HEK293 (cell line): Measurements from ENCODE around the gene PRDX2.

ENCODE experiments used
- BCL11B ChIP-seq: fragments of 450-650 bp; formaldehyde crosslinking; IDR thresholded peaks from 2 replicates; pipeline ENCODE4 v1.5.1; 2016; ENCODE audit warnings: low read depth, missing biosample characterization, missing genetic modification characterization
- MEIS1 ChIP-seq: sonication (generic); formaldehyde crosslinking; IDR thresholded peaks from 2 replicates; pipeline ENCODE4 v1.8.1; 2022; ENCODE audit warnings: missing genetic modification reagents, mild to moderate bottlenecking, borderline replicate concordance
- MYNN ChIP-seq: fragments of 450-650 bp; formaldehyde crosslinking; IDR thresholded peaks from 2 replicates; pipeline ENCODE4 v1.5.1; 2016; ENCODE audit warnings: missing biosample characterization, missing genetic modification characterization, borderline replicate concordance
- SALL2 ChIP-seq: fragments of 450-650 bp; formaldehyde crosslinking; IDR thresholded peaks from 2 replicates; pipeline ENCODE4 v1.5.0; 2017; ENCODE audit warnings: missing biosample characterization, mild to moderate bottlenecking, missing genetic modification characterization, borderline replicate concordance
- SCRT1 ChIP-seq: fragments of 450-650 bp; formaldehyde crosslinking; IDR thresholded peaks from 2 replicates; pipeline ENCODE4 v1.5.1; 2016; ENCODE audit warnings: missing biosample characterization, missing genetic modification characterization, borderline replicate concordance
- SP7 ChIP-seq: fragments of 450-650 bp; formaldehyde crosslinking; IDR thresholded peaks from 2 replicates; pipeline ENCODE4 v1.5.1; 2016; ENCODE audit warnings: missing biosample characterization, missing genetic modification characterization
- TRIM28 ChIP-seq: IDR thresholded peaks from 2 replicates; pipeline ENCODE4 v1.6.1; 2011; ENCODE audit warnings: low read length, control low read depth, borderline replicate concordance
- ZFHX2 ChIP-seq: fragments of 450-650 bp; formaldehyde crosslinking; conservative IDR thresholded peaks from 2 replicates; pipeline ENCODE4 v1.5.1; 2016; ENCODE audit warnings: missing biosample characterization, missing genetic modification characterization
- ZNF121 ChIP-seq: fragments of 450-650 bp; formaldehyde crosslinking; IDR thresholded peaks from 2 replicates; pipeline ENCODE4 v1.5.1; 2016; ENCODE audit warnings: missing biosample characterization, missing genetic modification characterization
- ZNF174 ChIP-seq: fragments of 450-650 bp; formaldehyde crosslinking; IDR thresholded peaks from 2 replicates; pipeline ENCODE4 v1.5.0; 2017; ENCODE audit warnings: missing biosample characterization, mild to moderate bottlenecking, missing genetic modification characterization
- ZNF350 ChIP-seq: fragments of 450-650 bp; formaldehyde crosslinking; IDR thresholded peaks from 2 replicates; pipeline ENCODE4 v1.5.0; 2017; ENCODE audit warnings: missing biosample characterization, mild to moderate bottlenecking, missing genetic modification characterization
- ZNF366 ChIP-seq: fragments of 450-650 bp; formaldehyde crosslinking; conservative IDR thresholded peaks from 2 replicates; pipeline ENCODE4 v1.5.1; 2016; ENCODE audit warnings: missing biosample characterization, missing genetic modification characterization
- ZNF514 ChIP-seq: fragments of 450-650 bp; formaldehyde crosslinking; IDR thresholded peaks from 2 replicates; pipeline ENCODE4 v1.5.1; 2016; ENCODE audit warnings: missing biosample characterization, missing genetic modification characterization
- ZNF549 ChIP-seq: fragments of 450-650 bp; IDR thresholded peaks from 2 replicates; pipeline ENCODE4 v1.5.1; 2018; ENCODE audit warnings: missing biosample characterization, missing genetic modification characterization, mild to moderate bottlenecking, inconsistent platforms, moderate library complexity
- ZNF555 ChIP-seq: fragments of 450-650 bp; formaldehyde crosslinking; conservative IDR thresholded peaks from 2 replicates; pipeline ENCODE4 v1.5.1; 2017; ENCODE audit warnings: missing biosample characterization, mild to moderate bottlenecking, missing genetic modification characterization, inconsistent platforms
- ZNF677 ChIP-seq: fragments of 450-650 bp; IDR thresholded peaks from 2 replicates; pipeline ENCODE4 v1.5.0; 2018; ENCODE audit warnings: missing biosample characterization, mild to moderate bottlenecking, missing genetic modification characterization, moderate library complexity
- ZNF747 ChIP-seq: fragments of 450-650 bp; formaldehyde crosslinking; IDR thresholded peaks from 2 replicates; pipeline ENCODE4 v1.5.1; 2016; ENCODE audit warnings: missing biosample characterization, missing genetic modification characterization
- ZNF76 ChIP-seq: fragments of 450-650 bp; formaldehyde crosslinking; IDR thresholded peaks from 2 replicates; pipeline ENCODE4; 2016; ENCODE audit warnings: low read depth, missing biosample characterization, missing genetic modification characterization, borderline replicate concordance
- ZNF776 ChIP-seq: fragments of 450-650 bp; formaldehyde crosslinking; IDR thresholded peaks from 2 replicates; pipeline ENCODE4 v1.5.0; 2017; ENCODE audit warnings: missing biosample characterization, missing genetic modification characterization, borderline replicate concordance
- ZNF785 ChIP-seq: fragments of 450-650 bp; formaldehyde crosslinking; IDR thresholded peaks from 2 replicates; pipeline ENCODE4 v1.5.1; 2016; ENCODE audit warnings: missing biosample characterization, missing genetic modification characterization
- ZNF792 ChIP-seq: fragments of 450-650 bp; formaldehyde crosslinking; IDR thresholded peaks from 2 replicates; pipeline ENCODE4 v1.5.1; 2016; ENCODE audit warnings: missing biosample characterization, missing genetic modification characterization
- TF ChIP-seq, protein P1 (sequence below): fragments of 450-650 bp; formaldehyde crosslinking; IDR thresholded peaks from 2 replicates; pipeline ENCODE4 v1.5.1; 2016; ENCODE audit warnings: missing biosample characterization, missing genetic modification characterization
- TF ChIP-seq, protein P2 (sequence below): fragments of 450-650 bp; formaldehyde crosslinking; IDR thresholded peaks from 2 replicates; pipeline ENCODE4 v1.5.1; 2016; ENCODE audit warnings: missing biosample characterization, missing genetic modification characterization, borderline replicate concordance
- TF ChIP-seq, protein P3 (sequence below): fragments of 450-650 bp; formaldehyde crosslinking; IDR thresholded peaks from 2 replicates; pipeline ENCODE4 v1.5.1; 2016; ENCODE audit warnings: missing biosample characterization, missing genetic modification characterization
- TF ChIP-seq, protein P4 (sequence below): fragments of 450-650 bp; formaldehyde crosslinking; IDR thresholded peaks from 2 replicates; pipeline ENCODE4 v1.5.1; 2016; ENCODE audit warnings: missing biosample characterization, missing genetic modification characterization, borderline replicate concordance
- TF ChIP-seq, protein P5 (sequence below): fragments of 450-650 bp; formaldehyde crosslinking; conservative IDR thresholded peaks from 2 replicates; pipeline ENCODE4 v1.5.1; 2016; ENCODE audit warnings: low read depth, missing biosample characterization, missing genetic modification characterization

Gene PRDX2

DNA sequence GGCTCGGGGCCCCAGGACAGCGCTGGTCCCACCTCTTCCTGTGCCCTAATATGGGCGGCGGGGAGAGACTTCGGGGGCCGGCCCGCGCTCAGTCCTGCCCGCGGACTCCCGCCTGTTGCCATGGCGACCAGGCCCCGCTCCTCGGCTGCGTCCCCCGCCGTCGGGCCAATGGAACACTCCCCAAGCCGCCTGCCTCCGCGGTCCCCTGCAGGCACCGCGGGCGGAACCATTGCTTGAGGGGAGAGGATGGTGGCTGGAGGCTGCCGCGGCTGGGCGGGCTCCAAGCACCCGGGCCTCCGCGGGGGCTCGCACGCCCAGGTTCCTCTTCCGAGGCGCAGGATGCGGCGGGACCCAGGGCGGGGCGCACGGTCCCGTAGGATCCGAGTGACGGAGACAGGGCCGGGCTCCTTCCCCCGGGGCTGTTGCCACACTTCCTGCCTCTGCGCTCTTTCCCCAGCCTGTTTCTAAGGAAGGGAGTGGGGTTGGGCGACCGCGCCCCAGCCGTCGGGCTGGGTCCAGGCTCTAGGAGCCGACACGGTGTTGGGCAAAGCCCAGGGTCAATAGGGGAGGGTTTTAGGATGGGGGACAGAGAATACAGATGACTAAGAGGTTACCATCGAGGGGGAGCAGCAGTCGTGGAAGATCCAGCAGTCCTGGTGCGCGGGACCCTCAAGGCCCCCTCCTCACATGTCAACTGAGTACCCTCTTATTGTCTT is 11.5 kb downstream of the PRDX2 start (continued):
- TF ChIP-seq, protein P1, sequence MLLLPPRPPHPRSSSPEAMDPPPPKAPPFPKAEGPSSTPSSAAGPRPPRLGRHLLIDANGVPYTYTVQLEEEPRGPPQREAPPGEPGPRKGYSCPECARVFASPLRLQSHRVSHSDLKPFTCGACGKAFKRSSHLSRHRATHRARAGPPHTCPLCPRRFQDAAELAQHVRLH (tag by site-specific recombination): no peak
- TF ChIP-seq ZFHX2 (tag by site-specific recombination): peak; percentile 76
- TF ChIP-seq ZNF350 (tag by site-specific recombination): no peak
- no peak; the same call in 1 of the 2 replicates for TF ChIP-seq BCL11B
- no peak for TF ChIP-seq ZNF677
- no peak for TF ChIP-seq ZNF792 (tag by site-specific recombination)
- TF ChIP-seq, protein P2, sequence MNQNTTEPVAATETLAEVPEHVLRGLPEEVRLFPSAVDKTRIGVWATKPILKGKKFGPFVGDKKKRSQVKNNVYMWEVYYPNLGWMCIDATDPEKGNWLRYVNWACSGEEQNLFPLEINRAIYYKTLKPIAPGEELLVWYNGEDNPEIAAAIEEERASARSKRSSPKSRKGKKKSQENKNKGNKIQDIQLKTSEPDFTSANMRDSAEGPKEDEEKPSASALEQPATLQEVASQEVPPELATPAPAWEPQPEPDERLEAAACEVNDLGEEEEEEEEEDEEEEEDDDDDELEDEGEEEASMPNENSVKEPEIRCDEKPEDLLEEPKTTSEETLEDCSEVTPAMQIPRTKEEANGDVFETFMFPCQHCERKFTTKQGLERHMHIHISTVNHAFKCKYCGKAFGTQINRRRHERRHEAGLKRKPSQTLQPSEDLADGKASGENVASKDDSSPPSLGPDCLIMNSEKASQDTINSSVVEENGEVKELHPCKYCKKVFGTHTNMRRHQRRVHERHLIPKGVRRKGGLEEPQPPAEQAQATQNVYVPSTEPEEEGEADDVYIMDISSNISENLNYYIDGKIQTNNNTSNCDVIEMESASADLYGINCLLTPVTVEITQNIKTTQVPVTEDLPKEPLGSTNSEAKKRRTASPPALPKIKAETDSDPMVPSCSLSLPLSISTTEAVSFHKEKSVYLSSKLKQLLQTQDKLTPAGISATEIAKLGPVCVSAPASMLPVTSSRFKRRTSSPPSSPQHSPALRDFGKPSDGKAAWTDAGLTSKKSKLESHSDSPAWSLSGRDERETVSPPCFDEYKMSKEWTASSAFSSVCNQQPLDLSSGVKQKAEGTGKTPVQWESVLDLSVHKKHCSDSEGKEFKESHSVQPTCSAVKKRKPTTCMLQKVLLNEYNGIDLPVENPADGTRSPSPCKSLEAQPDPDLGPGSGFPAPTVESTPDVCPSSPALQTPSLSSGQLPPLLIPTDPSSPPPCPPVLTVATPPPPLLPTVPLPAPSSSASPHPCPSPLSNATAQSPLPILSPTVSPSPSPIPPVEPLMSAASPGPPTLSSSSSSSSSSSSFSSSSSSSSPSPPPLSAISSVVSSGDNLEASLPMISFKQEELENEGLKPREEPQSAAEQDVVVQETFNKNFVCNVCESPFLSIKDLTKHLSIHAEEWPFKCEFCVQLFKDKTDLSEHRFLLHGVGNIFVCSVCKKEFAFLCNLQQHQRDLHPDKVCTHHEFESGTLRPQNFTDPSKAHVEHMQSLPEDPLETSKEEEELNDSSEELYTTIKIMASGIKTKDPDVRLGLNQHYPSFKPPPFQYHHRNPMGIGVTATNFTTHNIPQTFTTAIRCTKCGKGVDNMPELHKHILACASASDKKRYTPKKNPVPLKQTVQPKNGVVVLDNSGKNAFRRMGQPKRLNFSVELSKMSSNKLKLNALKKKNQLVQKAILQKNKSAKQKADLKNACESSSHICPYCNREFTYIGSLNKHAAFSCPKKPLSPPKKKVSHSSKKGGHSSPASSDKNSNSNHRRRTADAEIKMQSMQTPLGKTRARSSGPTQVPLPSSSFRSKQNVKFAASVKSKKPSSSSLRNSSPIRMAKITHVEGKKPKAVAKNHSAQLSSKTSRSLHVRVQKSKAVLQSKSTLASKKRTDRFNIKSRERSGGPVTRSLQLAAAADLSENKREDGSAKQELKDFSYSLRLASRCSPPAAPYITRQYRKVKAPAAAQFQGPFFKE (tag by site-specific recombination): no peak
- peak; percentile 87; the same call in 1 of the 2 replicates for TF ChIP-seq MYNN (tag by site-specific recombination)
- TF ChIP-seq MEIS1 (CRISPR knock-in tag): no peak
- no peak for TF ChIP-seq TRIM28
- no peak for TF ChIP-seq ZNF785 (tag by site-specific recombination)
- no peak for TF ChIP-seq ZNF174
- no peak for TF ChIP-seq ZNF514 (tag by site-specific recombination)
- no peak for TF ChIP-seq ZNF121 (tag by site-specific recombination)
- TF ChIP-seq ZNF776 (tag by site-specific recombination): no peak
- TF ChIP-seq ZNF366 (tag by site-specific recombination): no peak; the same call in 1 of the 2 replicates
- TF ChIP-seq, protein P3, sequence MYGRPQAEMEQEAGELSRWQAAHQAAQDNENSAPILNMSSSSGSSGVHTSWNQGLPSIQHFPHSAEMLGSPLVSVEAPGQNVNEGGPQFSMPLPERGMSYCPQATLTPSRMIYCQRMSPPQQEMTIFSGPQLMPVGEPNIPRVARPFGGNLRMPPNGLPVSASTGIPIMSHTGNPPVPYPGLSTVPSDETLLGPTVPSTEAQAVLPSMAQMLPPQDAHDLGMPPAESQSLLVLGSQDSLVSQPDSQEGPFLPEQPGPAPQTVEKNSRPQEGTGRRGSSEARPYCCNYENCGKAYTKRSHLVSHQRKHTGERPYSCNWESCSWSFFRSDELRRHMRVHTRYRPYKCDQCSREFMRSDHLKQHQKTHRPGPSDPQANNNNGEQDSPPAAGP (tag by site-specific recombination): peak; percentile 95
- TF ChIP-seq ZNF555 (tag by site-specific recombination): no peak
- TF ChIP-seq SALL2: no peak
- TF ChIP-seq, protein P4, sequence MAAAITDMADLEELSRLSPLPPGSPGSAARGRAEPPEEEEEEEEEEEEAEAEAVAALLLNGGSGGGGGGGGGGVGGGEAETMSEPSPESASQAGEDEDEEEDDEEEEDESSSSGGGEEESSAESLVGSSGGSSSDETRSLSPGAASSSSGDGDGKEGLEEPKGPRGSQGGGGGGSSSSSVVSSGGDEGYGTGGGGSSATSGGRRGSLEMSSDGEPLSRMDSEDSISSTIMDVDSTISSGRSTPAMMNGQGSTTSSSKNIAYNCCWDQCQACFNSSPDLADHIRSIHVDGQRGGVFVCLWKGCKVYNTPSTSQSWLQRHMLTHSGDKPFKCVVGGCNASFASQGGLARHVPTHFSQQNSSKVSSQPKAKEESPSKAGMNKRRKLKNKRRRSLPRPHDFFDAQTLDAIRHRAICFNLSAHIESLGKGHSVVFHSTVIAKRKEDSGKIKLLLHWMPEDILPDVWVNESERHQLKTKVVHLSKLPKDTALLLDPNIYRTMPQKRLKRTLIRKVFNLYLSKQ: no peak
- peak; percentile 93 for TF ChIP-seq SP7
- no peak for TF ChIP-seq ZNF747 (tag by site-specific recombination)
- TF ChIP-seq ZNF549: no peak
- TF ChIP-seq ZNF76 (tag by site-specific recombination): peak; percentile 74
- TF ChIP-seq, protein P5, sequence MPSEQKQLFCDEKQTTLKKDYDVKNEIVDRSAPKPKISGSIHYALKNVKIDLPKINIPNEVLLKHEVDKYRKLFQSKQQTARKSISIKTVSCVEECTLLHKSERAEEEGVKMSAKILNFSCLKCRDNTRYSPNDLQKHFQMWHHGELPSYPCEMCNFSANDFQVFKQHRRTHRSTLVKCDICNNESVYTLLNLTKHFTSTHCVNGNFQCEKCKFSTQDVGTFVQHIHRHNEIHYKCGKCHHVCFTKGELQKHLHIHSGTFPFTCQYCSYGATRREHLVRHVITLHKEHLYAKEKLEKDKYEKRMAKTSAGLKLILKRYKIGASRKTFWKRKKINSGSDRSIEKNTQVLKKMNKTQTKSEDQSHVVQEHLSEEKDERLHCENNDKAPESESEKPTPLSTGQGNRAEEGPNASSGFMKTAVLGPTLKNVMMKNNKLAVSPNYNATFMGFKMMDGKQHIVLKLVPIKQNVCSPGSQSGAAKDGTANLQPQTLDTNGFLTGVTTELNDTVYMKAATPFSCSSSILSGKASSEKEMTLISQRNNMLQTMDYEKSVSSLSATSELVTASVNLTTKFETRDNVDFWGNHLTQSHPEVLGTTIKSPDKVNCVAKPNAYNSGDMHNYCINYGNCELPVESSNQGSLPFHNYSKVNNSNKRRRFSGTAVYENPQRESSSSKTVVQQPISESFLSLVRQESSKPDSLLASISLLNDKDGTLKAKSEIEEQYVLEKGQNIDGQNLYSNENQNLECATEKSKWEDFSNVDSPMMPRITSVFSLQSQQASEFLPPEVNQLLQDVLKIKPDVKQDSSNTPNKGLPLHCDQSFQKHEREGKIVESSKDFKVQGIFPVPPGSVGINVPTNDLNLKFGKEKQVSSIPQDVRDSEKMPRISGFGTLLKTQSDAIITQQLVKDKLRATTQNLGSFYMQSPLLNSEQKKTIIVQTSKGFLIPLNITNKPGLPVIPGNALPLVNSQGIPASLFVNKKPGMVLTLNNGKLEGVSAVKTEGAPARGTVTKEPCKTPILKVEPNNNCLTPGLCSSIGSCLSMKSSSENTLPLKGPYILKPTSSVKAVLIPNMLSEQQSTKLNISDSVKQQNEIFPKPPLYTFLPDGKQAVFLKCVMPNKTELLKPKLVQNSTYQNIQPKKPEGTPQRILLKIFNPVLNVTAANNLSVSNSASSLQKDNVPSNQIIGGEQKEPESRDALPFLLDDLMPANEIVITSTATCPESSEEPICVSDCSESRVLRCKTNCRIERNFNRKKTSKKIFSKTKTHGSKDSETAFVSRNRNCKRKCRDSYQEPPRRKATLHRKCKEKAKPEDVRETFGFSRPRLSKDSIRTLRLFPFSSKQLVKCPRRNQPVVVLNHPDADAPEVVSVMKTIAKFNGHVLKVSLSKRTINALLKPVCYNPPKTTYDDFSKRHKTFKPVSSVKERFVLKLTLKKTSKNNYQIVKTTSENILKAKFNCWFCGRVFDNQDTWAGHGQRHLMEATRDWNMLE (tag by site-specific recombination): no peak
- TF ChIP-seq SCRT1 (tag by site-specific recombination): no peak
